ENCODE measurements around the gene PP2D1.
"Not testable (repeated sequence)": the region's sequence is repeated elsewhere in the genome, so short reads cannot be mapped to it uniquely, and the experiment has no call there.

PP2D1 gene

DNA sequence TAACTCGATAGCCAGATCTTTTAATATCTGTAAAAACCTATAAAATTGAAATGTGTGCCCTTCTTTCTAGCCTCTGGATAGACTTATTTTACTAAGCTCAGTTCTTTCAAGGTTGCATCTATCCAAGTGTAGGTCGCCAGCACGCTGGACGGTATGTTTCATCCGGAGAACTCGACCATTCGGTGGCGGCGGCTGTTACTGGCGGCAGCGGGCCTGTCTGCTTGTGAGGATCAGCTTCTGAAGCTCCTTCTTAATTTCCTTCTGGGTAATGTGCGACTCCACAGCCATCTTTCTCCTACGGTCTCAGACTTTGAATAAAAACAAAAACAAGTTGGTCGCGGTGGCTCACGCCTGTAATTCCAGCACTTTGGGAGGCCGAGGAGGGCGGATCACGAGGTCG, 4.1 kb downstream of the PP2D1 start:
- TF ChIP-seq, protein P1, sequence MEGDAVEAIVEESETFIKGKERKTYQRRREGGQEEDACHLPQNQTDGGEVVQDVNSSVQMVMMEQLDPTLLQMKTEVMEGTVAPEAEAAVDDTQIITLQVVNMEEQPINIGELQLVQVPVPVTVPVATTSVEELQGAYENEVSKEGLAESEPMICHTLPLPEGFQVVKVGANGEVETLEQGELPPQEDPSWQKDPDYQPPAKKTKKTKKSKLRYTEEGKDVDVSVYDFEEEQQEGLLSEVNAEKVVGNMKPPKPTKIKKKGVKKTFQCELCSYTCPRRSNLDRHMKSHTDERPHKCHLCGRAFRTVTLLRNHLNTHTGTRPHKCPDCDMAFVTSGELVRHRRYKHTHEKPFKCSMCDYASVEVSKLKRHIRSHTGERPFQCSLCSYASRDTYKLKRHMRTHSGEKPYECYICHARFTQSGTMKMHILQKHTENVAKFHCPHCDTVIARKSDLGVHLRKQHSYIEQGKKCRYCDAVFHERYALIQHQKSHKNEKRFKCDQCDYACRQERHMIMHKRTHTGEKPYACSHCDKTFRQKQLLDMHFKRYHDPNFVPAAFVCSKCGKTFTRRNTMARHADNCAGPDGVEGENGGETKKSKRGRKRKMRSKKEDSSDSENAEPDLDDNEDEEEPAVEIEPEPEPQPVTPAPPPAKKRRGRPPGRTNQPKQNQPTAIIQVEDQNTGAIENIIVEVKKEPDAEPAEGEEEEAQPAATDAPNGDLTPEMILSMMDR (IDR thresholded peaks at IDR 0.05; ENCODE audit: low read depth, low read length, missing control alignments), result no peak
- H3K4me3 ChIP-seq (replicated peaks; ENCODE audit: low read depth, low read length), result no peak overlapping the region
- DNase-seq (ENCODE audit: extremely low read depth, low read depth), result no peak

DNA sequence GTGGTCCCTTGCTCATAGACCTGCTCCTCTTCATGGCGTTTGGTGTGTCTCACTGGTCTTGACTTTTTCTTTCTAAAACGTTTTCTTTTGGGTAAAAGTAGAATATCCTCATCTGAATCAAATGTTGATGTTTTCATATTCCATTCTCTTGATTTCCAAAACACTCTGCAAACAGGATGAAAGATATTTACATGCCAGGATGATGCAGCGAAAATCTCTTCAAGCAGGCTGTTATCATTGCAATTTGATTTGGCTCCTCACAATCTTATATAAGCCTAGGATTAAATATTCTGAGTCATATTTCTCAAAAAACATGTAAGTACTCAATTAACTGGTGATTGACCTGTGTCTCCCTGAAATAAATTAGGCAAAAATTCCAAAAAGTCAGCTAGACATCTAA, 10.1 kb downstream of the PP2D1 start:
- H3K4me3 ChIP-seq (replicated peaks; ENCODE audit: low read depth, low read length), result no peak overlapping the region
- no peak for DNase-seq (ENCODE audit: extremely low read depth, low read depth)
- TF ChIP-seq, protein P1 (IDR thresholded peaks at IDR 0.05; ENCODE audit: low read depth, low read length, missing control alignments), result no peak

DNA sequence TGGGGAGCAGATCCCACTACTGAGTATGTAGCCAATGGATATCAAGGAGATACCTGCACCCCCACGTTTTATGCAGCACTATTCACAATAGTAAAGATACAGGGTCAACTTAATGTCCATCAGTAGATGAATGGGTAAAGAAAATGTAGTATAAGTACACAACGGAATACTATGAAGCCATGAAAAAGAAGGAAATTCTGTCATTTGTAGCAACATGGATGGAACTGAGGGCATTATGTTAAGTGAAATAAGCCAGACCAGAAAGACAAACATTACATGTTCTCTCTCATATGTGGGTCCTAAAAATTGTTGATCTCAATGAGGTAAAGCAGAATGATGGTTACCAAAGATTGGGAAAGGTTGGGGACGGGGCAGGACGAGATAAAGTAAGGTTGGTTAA, 14.6 kb downstream of the PP2D1 start:
- no peak for DNase-seq (ENCODE audit: extremely low read depth, low read depth)
- TF ChIP-seq, protein P1 (IDR thresholded peaks at IDR 0.05; ENCODE audit: low read depth, low read length, missing control alignments), result no peak
- no peak overlapping the region for H3K4me3 ChIP-seq (replicated peaks; ENCODE audit: low read depth, low read length)

DNA sequence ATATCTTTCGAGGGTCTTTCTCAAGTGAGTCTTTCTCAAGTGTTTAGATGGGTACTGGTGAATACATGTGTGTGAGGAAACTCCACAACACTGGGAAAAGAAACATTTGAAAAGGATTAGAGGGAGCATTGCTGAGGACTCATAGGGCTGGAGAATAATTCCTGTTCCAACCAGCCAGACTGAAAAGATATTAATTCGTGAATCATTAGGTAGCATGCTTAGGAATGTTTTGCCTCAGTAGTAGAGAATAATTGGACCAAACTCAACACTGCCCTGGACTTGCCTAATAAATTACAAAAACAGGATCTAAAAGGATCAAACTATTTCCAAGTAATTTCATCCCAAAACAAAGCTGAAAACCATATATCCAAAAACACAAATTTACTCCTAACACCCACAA, 17.3 kb downstream of the PP2D1 start:
- TF ChIP-seq, protein P1 (IDR thresholded peaks at IDR 0.05; ENCODE audit: low read depth, low read length, missing control alignments), result no peak
- no peak for DNase-seq (ENCODE audit: extremely low read depth, low read depth)
- no peak overlapping the region for H3K4me3 ChIP-seq (replicated peaks; ENCODE audit: low read depth, low read length)

DNA sequence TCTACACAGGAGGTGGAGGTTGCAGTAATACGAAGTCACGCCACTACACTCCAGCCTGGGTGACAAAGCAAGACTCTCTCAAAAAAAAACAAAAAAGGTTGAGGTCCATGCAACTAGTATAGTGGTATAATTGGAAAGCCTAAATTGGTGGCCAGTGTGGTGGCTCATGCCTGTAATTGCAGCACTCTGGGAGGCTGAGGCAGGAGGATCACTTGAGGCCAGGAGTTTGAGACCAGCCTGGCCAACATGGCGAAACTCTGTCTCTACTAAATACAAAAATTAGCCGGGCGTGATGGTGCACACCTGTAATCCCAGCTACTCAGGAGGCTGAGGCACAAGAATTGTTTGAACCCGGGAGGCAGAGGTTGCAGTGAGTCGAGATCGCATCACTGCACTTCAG, 23.2 kb downstream of the PP2D1 start:
- not testable (repeated sequence) for H3K4me3 ChIP-seq (replicated peaks; ENCODE audit: low read depth, low read length); DNase-seq (ENCODE audit: extremely low read depth, low read depth)

DNA sequence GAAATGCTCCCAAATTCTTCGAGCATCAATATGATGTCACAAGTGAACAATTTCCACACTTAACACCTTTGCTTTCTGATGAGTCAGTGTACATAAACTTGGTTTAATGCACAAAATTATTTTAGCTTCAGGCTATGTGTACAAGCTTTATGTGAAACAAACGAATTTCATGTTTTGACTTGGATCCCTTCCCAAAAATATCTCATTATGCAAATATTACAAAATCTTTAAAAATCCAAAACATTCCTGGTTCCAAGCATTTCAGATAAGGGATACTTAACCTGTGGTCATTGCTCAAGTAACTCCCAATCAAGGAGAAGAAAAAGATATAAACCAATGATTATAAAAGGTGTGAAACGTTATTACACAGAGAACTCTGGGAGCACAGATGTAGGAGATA, 40.0 kb downstream of the PP2D1 start:
- DNase-seq (ENCODE audit: extremely low read depth, low read depth), result no peak

DNA sequence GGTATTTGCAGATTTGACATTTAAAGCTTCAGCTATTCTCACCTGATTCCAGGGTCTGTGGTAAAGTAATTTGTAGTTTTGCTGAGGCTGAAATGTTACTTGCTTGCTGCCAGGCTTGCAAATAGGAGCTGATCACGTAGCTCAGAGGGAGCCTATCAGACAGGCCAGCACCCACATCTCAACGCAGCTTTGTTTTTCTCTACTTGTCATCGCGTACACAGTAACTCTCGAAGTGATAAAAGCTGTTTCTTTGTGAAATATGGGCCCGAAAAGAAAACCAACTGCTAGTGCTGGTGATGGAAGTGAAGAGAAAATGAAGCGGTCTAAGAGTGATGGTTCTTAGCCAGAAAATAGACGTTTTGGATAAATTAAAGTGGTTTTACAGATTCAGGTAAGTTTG, 41.7 kb downstream of the PP2D1 start:
- no peak overlapping the region for H3K4me3 ChIP-seq (replicated peaks; ENCODE audit: low read depth, low read length)
- TF ChIP-seq, protein P1 (IDR thresholded peaks at IDR 0.05; ENCODE audit: low read depth, low read length, missing control alignments), result no peak
- no peak for DNase-seq (ENCODE audit: extremely low read depth, low read depth)

More for the DNA sequence above, 40.0 kb downstream of the PP2D1 start:
- no peak overlapping the region for H3K4me3 ChIP-seq (replicated peaks; ENCODE audit: low read depth, low read length)
- TF ChIP-seq, protein P1 (IDR thresholded peaks at IDR 0.05; ENCODE audit: low read depth, low read length, missing control alignments), result no peak

Measured in HFF-Myc (cell line).